PC-9 (cell line): ENCODE results near the gene ARHGAP10. TPM values are rescaled to one million over a fixed set of nuclear protein-coding genes. Genes with fewer than 3 reads are reported as not detected.

Source experiments
- BruUV-seq: library from RNA; stranded (reverse); fragments of 400-500 nt; replicated peaks from 2 replicates; lab custom pipeline; 2021; lab: Mats Ljungman, UMichigan
- CTCF ChIA-PET: fragments of 300-600 bp; sonication (Branson Sonifier 250); formaldehyde crosslinking; loops from one replicate; lab custom pipeline; 2022; ENCODE audit warnings: antibody characterized with exemption; lab: Charles Lee
- POLR2A ChIA-PET: fragments of 300-600 bp; sonication (Branson Sonifier 250); formaldehyde crosslinking; loops from one replicate; lab custom pipeline; 2022; ENCODE audit warnings: antibody characterized with exemption; ENCODE audit not compliant: unreplicated experiment; lab: Charles Lee
- DNase-seq, 2 experiments: peaks; one replicate each; pipeline versions ENCODE4 v3.0.0 to v3.0.0-alpha.2; 2015 to 2022; ENCODE audit warnings: mixed read lengths in 1 of 2
- H2AFZ ChIP-seq: fragments of 200-600 bp; sonication (generic); 2 replicates; pipeline ENCODE4 v1.8.1; 2017; ENCODE audit warnings: antibody characterized with exemption
- H3F3A ChIP-seq: fragments of 200-600 bp; sonication (generic); 2 replicates; pipeline ENCODE4 v1.8.1; 2017; ENCODE audit warnings: antibody characterized with exemption, mild to moderate bottlenecking, low read depth; ENCODE audit not compliant: insufficient read depth
- H3K27ac ChIP-seq: fragments of 200-600 bp; sonication (generic); 2 replicates; pipeline ENCODE4 v1.6.1; 2016; ENCODE audit warnings: mixed run types
- H3K27me3 ChIP-seq: fragments of 200-600 bp; sonication (generic); 2 replicates; pipeline ENCODE4 v1.6.1; 2016; ENCODE audit warnings: low read depth, mixed run types; ENCODE audit not compliant: insufficient read depth
- H3K36me3 ChIP-seq: fragments of 200-600 bp; sonication (generic); 2 replicates; pipeline ENCODE4 v1.6.1; 2016; ENCODE audit warnings: low read depth, mixed run types
- H3K4me1 ChIP-seq: fragments of 200-600 bp; sonication (generic); replicated peaks from 2 replicates; pipeline ENCODE4 v1.6.1; 2016; ENCODE audit warnings: mixed run types; ENCODE audit not compliant: insufficient read depth
- H3K4me2 ChIP-seq: fragments of 200-600 bp; sonication (generic); 2 replicates; pipeline ENCODE4 v1.6.1; 2017; ENCODE audit warnings: mixed run types
- H3K4me3 ChIP-seq: fragments of 200-600 bp; sonication (generic); 2 replicates; pipeline ENCODE4 v1.6.1; 2016; ENCODE audit warnings: mixed run types
- H3K79me2 ChIP-seq: fragments of 200-600 bp; sonication (generic); 2 replicates; pipeline ENCODE4 v1.6.1; 2017; ENCODE audit warnings: low read depth, mixed run types
- H3K9me2 ChIP-seq: fragments of 200-600 bp; sonication (generic); 2 replicates; pipeline ENCODE4 v1.8.1; 2017; ENCODE audit warnings: mild to moderate bottlenecking; ENCODE audit not compliant: insufficient read depth
- H3K9me3 ChIP-seq: fragments of 200-600 bp; sonication (generic); 2 replicates; pipeline ENCODE4 v1.8.1; 2016; ENCODE audit warnings: low read depth; ENCODE audit not compliant: insufficient read depth
- H4K20me1 ChIP-seq: fragments of 200-600 bp; sonication (generic); 2 replicates; pipeline ENCODE4 v1.8.1; 2017; ENCODE audit not compliant: insufficient read depth
- EZH2 ChIP-seq: fragments of 200-600 bp; sonication (generic); IDR thresholded peaks from 2 replicates; pipeline ENCODE4 v1.8.0; 2017; ENCODE audit warnings: antibody characterized with exemption, low read depth
- intact Hi-C: fragments of 100-400 bp; cut with micrococcal nuclease; formaldehyde crosslinking; loops from one replicate; pipeline ENCODE4 v1.10.0; 2022; ENCODE audit not compliant: unreplicated experiment
- total RNA-seq: library from RNA; stranded (reverse); gene quantifications from 2 replicates; pipeline ENCODE4 v1.2.3, GENCODE V29; 2021
- TF ChIP-seq, protein P1 (sequence below): fragments of 200-600 bp; sonication (generic); conservative IDR thresholded peaks from 2 replicates; pipeline ENCODE4 v1.6.1; 2017; ENCODE audit warnings: mixed run types, antibody characterized with exemption, mild to moderate bottlenecking, moderate library complexity

ARHGAP10 gene
- total RNA-seq, 1 experiment from 2014 or later: 27.5 TPM

DNA sequence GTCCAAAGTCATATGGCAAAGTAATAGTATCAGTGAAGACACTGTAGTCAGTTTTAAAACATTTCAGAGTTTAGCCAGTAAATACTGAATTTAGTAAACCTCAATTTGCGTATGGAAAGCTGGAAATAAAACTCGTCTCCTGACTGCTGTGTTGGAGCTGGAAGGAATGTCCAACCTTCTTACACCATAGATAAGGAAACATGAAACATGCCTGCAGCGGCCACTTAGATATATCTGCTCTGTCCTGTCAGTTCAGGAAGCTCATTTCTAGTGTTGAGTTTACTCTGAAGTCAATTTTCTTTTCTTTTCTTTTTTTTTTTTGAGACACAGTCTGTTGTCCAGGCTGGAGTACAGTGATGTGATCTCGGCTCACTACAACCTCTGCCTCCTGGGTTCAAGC is 21.2 kb downstream of the ARHGAP10 start:
- DNase-seq: no peak
- no peaks in the 10 kb centered on the region for H3K9me3 ChIP-seq
- no peaks in the 10 kb centered on the region for H3K27me3 ChIP-seq
- H2AFZ ChIP-seq: no peak overlapping the region
- intact Hi-C loops: no loop called here
- peaks cover 57% of the 10 kb centered on the region for H3K79me2 ChIP-seq
- no peaks in the 10 kb centered on the region for H3K36me3 ChIP-seq
- no TSS peak for BruUV-seq
- H3F3A ChIP-seq: 0 out of 2 replicates have a peak, but pooled peaks cover 2% of the 10 kb centered on the region
- no peaks in the 10 kb centered on the region; the same call in 1 of the 2 replicates for H3K4me1 ChIP-seq
- H3K9me2 ChIP-seq: no peaks in the 10 kb centered on the region
- ChIA-PET POLR2A (no interaction called here), CTCF (interaction anchor here (0.7 kb wide), 1 partner anchor 114 kb away, joined by 4 read pairs; no protein-coding TSS in a partner anchor)
- no peak overlapping the region for H3K4me2 ChIP-seq
- no peak overlapping the region for H3K27ac ChIP-seq
- H4K20me1 ChIP-seq: no peaks in the 10 kb centered on the region
- TF ChIP-seq EZH2: no peak
- TF ChIP-seq, protein P1, sequence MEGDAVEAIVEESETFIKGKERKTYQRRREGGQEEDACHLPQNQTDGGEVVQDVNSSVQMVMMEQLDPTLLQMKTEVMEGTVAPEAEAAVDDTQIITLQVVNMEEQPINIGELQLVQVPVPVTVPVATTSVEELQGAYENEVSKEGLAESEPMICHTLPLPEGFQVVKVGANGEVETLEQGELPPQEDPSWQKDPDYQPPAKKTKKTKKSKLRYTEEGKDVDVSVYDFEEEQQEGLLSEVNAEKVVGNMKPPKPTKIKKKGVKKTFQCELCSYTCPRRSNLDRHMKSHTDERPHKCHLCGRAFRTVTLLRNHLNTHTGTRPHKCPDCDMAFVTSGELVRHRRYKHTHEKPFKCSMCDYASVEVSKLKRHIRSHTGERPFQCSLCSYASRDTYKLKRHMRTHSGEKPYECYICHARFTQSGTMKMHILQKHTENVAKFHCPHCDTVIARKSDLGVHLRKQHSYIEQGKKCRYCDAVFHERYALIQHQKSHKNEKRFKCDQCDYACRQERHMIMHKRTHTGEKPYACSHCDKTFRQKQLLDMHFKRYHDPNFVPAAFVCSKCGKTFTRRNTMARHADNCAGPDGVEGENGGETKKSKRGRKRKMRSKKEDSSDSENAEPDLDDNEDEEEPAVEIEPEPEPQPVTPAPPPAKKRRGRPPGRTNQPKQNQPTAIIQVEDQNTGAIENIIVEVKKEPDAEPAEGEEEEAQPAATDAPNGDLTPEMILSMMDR: no peak
- H3K4me3 ChIP-seq: no peak overlapping the region

DNA sequence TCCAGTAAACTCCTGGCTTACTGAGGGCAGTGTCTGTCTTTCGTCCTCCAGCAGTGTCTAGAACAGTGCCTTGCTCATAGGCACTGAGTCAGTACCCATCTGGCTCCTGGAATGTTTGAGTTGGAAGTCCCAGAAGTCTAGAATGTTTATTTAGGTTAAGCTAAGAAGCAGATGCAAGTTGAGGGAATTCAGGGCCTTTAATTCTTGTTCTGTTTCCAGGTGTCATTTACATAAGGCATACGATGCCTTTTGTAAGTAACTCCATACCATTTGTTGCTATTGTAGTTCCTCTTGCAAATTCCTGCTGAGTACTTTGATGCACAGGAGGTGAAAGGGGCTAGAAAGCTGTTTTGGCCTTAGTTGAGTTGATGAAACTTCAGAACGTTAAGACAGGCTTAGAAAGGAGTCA is 22.2 kb downstream of the ARHGAP10 start:
- H3K79me2 ChIP-seq: peaks cover 60% of the 10 kb centered on the region
- H3K9me3 ChIP-seq: no peaks in the 10 kb centered on the region
- no peak overlapping the region for H3K4me3 ChIP-seq
- TF ChIP-seq, protein P1: no peak
- POLR2A ChIA-PET: interaction anchor here (0.6 kb wide), 1 partner anchor 9 kb away, joined by 4 read pairs; no protein-coding TSS in a partner anchor
- H3K4me2 ChIP-seq: no peak overlapping the region
- no peak overlapping the region for H2AFZ ChIP-seq
- H3K4me1 ChIP-seq: no peaks in the 10 kb centered on the region; the same call in 1 of the 2 replicates
- no peaks in the 10 kb centered on the region for H3K36me3 ChIP-seq
- CTCF ChIA-PET: no interaction called here
- 0 out of 2 replicates have a peak, but pooled peaks cover 2% of the 10 kb centered on the region for H3F3A ChIP-seq
- DNase-seq: peak in 1 of 2 experiments; percentile 42
- H3K9me2 ChIP-seq: no peaks in the 10 kb centered on the region
- H4K20me1 ChIP-seq: no peaks in the 10 kb centered on the region
- no peaks in the 10 kb centered on the region for H3K27me3 ChIP-seq
- no TSS peak for BruUV-seq
- no peak overlapping the region for H3K27ac ChIP-seq
- intact Hi-C loops: no loop called here

DNA sequence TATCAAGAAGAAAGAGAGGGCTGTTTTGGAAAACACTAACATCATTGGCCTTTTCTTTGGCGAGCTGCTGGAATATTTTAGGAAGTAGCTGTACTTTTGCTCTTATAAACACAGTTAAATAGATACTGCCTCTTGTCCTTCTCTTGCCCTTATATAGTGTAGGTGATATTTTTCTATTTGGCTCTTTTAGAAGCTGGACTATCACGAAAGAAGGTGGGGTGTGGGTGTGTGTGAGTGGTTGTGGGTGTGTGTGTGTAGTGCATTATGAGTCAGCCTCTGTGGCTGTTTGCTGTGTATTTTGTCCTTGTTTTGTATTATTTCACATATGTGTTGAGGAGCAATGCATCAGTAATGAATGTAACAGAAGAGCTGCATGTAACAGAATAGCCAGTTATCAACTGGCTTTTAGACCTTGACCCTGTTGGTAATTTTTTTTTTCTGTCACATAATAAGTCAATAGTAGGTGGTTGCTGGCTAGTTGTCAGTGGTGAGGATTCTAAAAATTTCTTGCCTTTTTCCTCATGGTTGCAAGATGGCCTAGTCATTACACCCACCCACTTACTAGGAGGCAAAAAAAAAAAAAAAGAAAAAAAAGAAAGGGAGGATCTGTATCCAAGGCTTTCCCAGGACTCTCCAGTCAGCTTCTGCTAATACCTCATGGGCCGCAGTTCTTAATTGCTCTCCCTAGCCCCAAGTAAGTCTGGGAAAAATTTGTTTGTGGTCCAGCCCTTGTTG is 23.8 kb downstream of the ARHGAP10 start:
- Histone ChIP-seq H3K4me3 (no peak overlapping the region), H3K9me2 (no peaks in the 10 kb centered on the region), H2AFZ (no peak overlapping the region), H3K79me2 (peaks cover 55% of the 10 kb centered on the region), H3K27ac (no peak overlapping the region), H3K4me2 (no peak overlapping the region), H3K4me1 (no peaks in the 10 kb centered on the region; the same call in 1 of the 2 replicates), H4K20me1 (no peaks in the 10 kb centered on the region), H3F3A (0 out of 2 replicates have a peak, but pooled peaks cover 9% of the 10 kb centered on the region), H3K36me3 (no peaks in the 10 kb centered on the region), H3K9me3 (no peaks in the 10 kb centered on the region), H3K27me3 (no peaks in the 10 kb centered on the region)
- ChIA-PET CTCF (no interaction called here), POLR2A (no interaction called here)
- DNase-seq: no peak
- TF ChIP-seq, protein P1: no peak
- no peak for TF ChIP-seq EZH2
- BruUV-seq: no TSS peak
- intact Hi-C loops: no loop called here
